ENCODE measurements around the gene ZNF106. TPM values are rescaled to one million over a fixed set of nuclear protein-coding genes. Genes with fewer than 3 reads are reported as not detected.

The ZNF106 gene
- total and polyA plus RNA-seq, 2 of the 4 experiments (the other 2 are of a cell fraction): 19.2 to 87.5 TPM

DNA sequence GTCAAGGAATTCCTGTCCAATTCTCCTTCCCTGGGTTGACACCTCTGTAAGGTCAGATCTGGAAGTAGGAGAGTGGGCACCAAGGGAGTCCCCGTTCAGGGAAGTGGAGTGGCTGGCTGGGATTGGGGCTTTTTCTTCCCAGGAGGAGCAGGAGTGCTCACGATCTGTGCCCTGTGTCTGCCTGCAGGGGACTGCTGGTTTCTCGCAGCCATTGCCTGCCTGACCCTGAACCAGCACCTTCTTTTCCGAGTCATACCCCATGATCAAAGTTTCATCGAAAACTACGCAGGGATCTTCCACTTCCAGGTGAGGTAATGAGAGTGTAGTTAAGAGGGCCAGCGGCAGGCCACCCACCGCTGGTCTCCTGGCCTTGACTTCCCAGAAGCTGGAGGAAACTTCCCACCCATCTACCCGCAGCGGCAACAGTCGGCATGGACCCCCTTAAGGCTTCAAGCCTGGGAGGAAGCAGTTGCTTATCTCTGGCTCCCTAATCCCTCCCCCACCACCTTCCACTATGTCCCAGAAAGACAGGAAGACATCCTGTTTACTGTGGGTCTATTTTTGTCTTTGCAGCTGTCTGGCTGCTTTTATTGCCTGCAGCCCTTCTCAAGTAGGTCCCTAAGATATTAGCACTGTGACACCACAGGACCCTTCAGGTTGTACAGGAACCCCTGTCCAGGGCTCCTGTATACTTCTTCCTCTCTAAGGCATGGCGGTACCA, 104.8 kb downstream of the ZNF106 start:
- no peak overlapping the region for H3K4me3 ChIP-seq (ENCODE audit: insufficient read depth, low read depth, low read length)
- peak overlapping the region; percentile 34; the same call in 1 of the 2 replicates for H3K14ac ChIP-seq (replicated peaks; ENCODE audit: low read depth, low read length)
- no peaks in the 10 kb centered on the region for H4K20me1 ChIP-seq (ENCODE audit: insufficient read depth, low read length)
- dilution Hi-C loops (cut with HindIII; ENCODE audit: low sequenced_read_pairs, unreplicated experiment): no loop called here
- H3K23ac ChIP-seq (ENCODE audit: low read depth, low read length): no peak overlapping the region
- H3K79me1 ChIP-seq (ENCODE audit: low read depth in 1 of 2, low read length in 2 of 2): no peaks in the 10 kb centered on the region
- H2BK15ac ChIP-seq (ENCODE audit: low read depth, low read length): peak overlapping the region; percentile 31; the same call in 1 of the 3 replicates
- H3K27ac ChIP-seq (ENCODE audit: insufficient read depth, low read length): no peak overlapping the region
- H2AK5ac ChIP-seq (ENCODE audit: low read depth, low read length): peak overlapping the region; percentile 52; the same call in 1 of the 2 replicates
- no peaks in the 10 kb centered on the region for H3K36me3 ChIP-seq (ENCODE audit: control insufficient read depth, insufficient read depth, low read length)
- peak overlapping the region; percentile 59; the same call in 1 of the 2 replicates for H3K4ac ChIP-seq (ENCODE audit: low read depth, low read length)
- H3K56ac ChIP-seq (ENCODE audit: extremely low read depth, insufficient read depth, low read length): no peak overlapping the region
- H3K9me1 ChIP-seq (ENCODE audit: insufficient read depth, low read length): peaks cover 14% of the 10 kb centered on the region; the same call in 1 of the 2 replicates
- H4K91ac ChIP-seq (ENCODE audit: insufficient read depth, low read depth, low read length): no peak overlapping the region
- H2BK120ac ChIP-seq (ENCODE audit: low read depth, low read length): peak overlapping the region; percentile 10; the same call in 1 of the 2 replicates
- TF ChIP-seq SMC3 (IDR thresholded peaks at IDR 0.05; ENCODE audit: low read depth, low read length) (no peak), MAFK (IDR thresholded peaks at IDR 0.05; ENCODE audit: low read depth, low read length) (no peak), RAD21 (IDR thresholded peaks at IDR 0.05; ENCODE audit: low read length) (no peak), ELK1 (IDR thresholded peaks at IDR 0.05; ENCODE audit: borderline replicate concordance, low read depth, low read length) (no peak), BHLHE40 (IDR thresholded peaks at IDR 0.05; ENCODE audit: low read depth, low read length) (no peak), USF2 (IDR thresholded peaks at IDR 0.05; ENCODE audit: low read depth, low read length) (no peak), RCOR1 (IDR thresholded peaks at IDR 0.05; ENCODE audit: insufficient replicate concordance, low read length) (no peak), RFX5 (IDR thresholded peaks at IDR 0.05; ENCODE audit: low read depth, low read length) (no peak), POLR2A (IDR thresholded peaks at IDR 0.05; ENCODE audit: low read depth, low read length) (no peak), FOS (IDR thresholded peaks at IDR 0.05; ENCODE audit: low read depth, low read length) (no peak)
- TF ChIP-seq, protein P1, sequence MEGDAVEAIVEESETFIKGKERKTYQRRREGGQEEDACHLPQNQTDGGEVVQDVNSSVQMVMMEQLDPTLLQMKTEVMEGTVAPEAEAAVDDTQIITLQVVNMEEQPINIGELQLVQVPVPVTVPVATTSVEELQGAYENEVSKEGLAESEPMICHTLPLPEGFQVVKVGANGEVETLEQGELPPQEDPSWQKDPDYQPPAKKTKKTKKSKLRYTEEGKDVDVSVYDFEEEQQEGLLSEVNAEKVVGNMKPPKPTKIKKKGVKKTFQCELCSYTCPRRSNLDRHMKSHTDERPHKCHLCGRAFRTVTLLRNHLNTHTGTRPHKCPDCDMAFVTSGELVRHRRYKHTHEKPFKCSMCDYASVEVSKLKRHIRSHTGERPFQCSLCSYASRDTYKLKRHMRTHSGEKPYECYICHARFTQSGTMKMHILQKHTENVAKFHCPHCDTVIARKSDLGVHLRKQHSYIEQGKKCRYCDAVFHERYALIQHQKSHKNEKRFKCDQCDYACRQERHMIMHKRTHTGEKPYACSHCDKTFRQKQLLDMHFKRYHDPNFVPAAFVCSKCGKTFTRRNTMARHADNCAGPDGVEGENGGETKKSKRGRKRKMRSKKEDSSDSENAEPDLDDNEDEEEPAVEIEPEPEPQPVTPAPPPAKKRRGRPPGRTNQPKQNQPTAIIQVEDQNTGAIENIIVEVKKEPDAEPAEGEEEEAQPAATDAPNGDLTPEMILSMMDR (conservative IDR thresholded peaks at IDR 0.05; ENCODE audit: low read depth, low read length): no peak
- H2BK20ac ChIP-seq (ENCODE audit: low read depth, low read length): peak overlapping the region; percentile 8; the same call in 1 of the 2 replicates
- H3K9ac ChIP-seq (ENCODE audit: low read depth, low read length): no peak overlapping the region
- peaks cover 2% of the 10 kb centered on the region; the same call in 1 of the 2 replicates for H3K27me3 ChIP-seq (ENCODE audit: control insufficient read depth, insufficient read depth, low read length)
- H2AFZ ChIP-seq (replicated peaks; ENCODE audit: low read length, poor library complexity): peak overlapping the region; percentile 1
- POLR2A ChIA-PET (ENCODE audit: unreplicated experiment): no interaction called here
- H3K18ac ChIP-seq (ENCODE audit: low read depth, low read length): peak overlapping the region; percentile 13; the same call in 1 of the 2 replicates
- peak; percentile 6 for DNase-seq
- BruUV-seq (replicated peaks): no TSS peak
- in situ Hi-C loops (cut with MboI; ENCODE audit: low sequenced_read_pairs): no loop called here
- H4K8ac ChIP-seq (ENCODE audit: low read depth in 2 of 2, low read length in 2 of 2): peak overlapping the region; percentile 44 to 79; a peak in 2 of 4 replicates
- CTCF ChIA-PET: interaction anchor here (0.6 to 1.2 kb wide), 3 partner anchors 10 to 117 kb away, joined by 5 to 8 read pairs (median 6); no protein-coding TSS in a partner anchor
- H3K9me3 ChIP-seq (ENCODE audit: control insufficient read depth, insufficient read depth, low read length): no peaks in the 10 kb centered on the region
- H3K4me2 ChIP-seq (ENCODE audit: low read depth, low read length): no peak overlapping the region
- WGBS, 2 experiments (ENCODE audit: extremely low coverage in 2 of 2, insufficient read length in 1 of 2): no CpG with 5 or more reads among the region's 12 CpGs
- H4K5ac ChIP-seq (ENCODE audit: low read depth, low read length): peak overlapping the region; percentile 23; the same call in 1 of the 2 replicates
- intact Hi-C loops (cut with micrococcal nuclease): loop anchor here (1.0 to 5.0 kb wide), 2 partner anchors 113 to 179 kb away; partner anchors contain the start of genes GANC, TMEM87A and VPS39
- H2BK5ac ChIP-seq (ENCODE audit: low read depth, low read length, poor library complexity, severe bottlenecking): no peak overlapping the region
- ATAC-seq (ENCODE audit: low read depth): no peak
- peaks cover 6% of the 10 kb centered on the region for H3K4me1 ChIP-seq (ENCODE audit: control insufficient read depth, insufficient read depth, low read length)
- H2AK9ac ChIP-seq (replicated peaks; ENCODE audit: low read depth, low read length, poor library complexity): peak overlapping the region; percentile 57
